Glutamatergic neuron (in vitro differentiated cells): ENCODE results near the gene TOM1L2. TPM values are rescaled to one million over a fixed set of nuclear protein-coding genes. Genes with fewer than 3 reads are reported as not detected.

ENCODE experiments used
- DNase-seq: peaks from one replicate; pipeline ENCODE4 v3.0.0; 2022
- H3K27ac Mint-ChIP-seq: one replicate; pipeline ENCODE4 v1.8.0; 2020; ENCODE audit warnings: mild to moderate bottlenecking, mixed read lengths, inconsistent platforms; ENCODE audit not compliant: unreplicated experiment
- H3K27me3 Mint-ChIP-seq: one replicate; pipeline ENCODE4 v1.8.0; 2020; ENCODE audit warnings: mild to moderate bottlenecking, moderate library complexity, mixed read lengths, inconsistent platforms; ENCODE audit not compliant: unreplicated experiment
- H3K36me3 Mint-ChIP-seq: one replicate; pipeline ENCODE4 v1.8.0; 2020; ENCODE audit warnings: mild to moderate bottlenecking, mixed read lengths, inconsistent platforms; ENCODE audit not compliant: unreplicated experiment
- H3K4me1 Mint-ChIP-seq: one replicate; pipeline ENCODE4 v1.8.0; 2020; ENCODE audit warnings: mild to moderate bottlenecking, low read depth, mixed read lengths, inconsistent platforms; ENCODE audit not compliant: unreplicated experiment
- H3K4me3 Mint-ChIP-seq: one replicate; pipeline ENCODE4 v1.8.0; 2020; ENCODE audit warnings: mild to moderate bottlenecking, mixed read lengths, inconsistent platforms; ENCODE audit not compliant: unreplicated experiment
- H3K9me3 Mint-ChIP-seq: one replicate; pipeline ENCODE4 v1.8.0; 2020; ENCODE audit warnings: mild to moderate bottlenecking, moderate library complexity, mixed read lengths, inconsistent platforms; ENCODE audit not compliant: unreplicated experiment
- CTCF ChIP-seq: fragments of 200-600 bp; sonication (generic); IDR thresholded peaks from one replicate; pipeline ENCODE4 v1.5.0; 2021; ENCODE audit not compliant: partially characterized antibody, unreplicated experiment
- total RNA-seq: library from RNA; stranded (reverse); fragmentation: NEBNext Ultra II Directional; extraction: Animal tissue kit (Norgen Biotek cat#: 25700); gene quantifications from one replicate; pipeline ENCODE4 v1.2.1, GENCODE V29; 2021; ENCODE audit not compliant: unreplicated experiment

Gene TOM1L2
- total RNA-seq, 1 donor from 2014 or later, result 62.8 TPM

GRCh38 chr17:17922070-17922614, 50.1 kb downstream of the TOM1L2 start:
- Mint-ChIP-seq H3K9me3 (peaks cover 2% of the 10 kb centered on the region), H3K4me1 (peaks cover 17% of the 10 kb centered on the region), H3K27ac (peak overlapping the region; percentile 44), H3K36me3 (no peaks in the 10 kb centered on the region), H3K4me3 (peak overlapping the region; percentile 22), H3K27me3 (no peaks in the 10 kb centered on the region)
- no peak for TF ChIP-seq CTCF
- no peak for DNase-seq

DNA sequence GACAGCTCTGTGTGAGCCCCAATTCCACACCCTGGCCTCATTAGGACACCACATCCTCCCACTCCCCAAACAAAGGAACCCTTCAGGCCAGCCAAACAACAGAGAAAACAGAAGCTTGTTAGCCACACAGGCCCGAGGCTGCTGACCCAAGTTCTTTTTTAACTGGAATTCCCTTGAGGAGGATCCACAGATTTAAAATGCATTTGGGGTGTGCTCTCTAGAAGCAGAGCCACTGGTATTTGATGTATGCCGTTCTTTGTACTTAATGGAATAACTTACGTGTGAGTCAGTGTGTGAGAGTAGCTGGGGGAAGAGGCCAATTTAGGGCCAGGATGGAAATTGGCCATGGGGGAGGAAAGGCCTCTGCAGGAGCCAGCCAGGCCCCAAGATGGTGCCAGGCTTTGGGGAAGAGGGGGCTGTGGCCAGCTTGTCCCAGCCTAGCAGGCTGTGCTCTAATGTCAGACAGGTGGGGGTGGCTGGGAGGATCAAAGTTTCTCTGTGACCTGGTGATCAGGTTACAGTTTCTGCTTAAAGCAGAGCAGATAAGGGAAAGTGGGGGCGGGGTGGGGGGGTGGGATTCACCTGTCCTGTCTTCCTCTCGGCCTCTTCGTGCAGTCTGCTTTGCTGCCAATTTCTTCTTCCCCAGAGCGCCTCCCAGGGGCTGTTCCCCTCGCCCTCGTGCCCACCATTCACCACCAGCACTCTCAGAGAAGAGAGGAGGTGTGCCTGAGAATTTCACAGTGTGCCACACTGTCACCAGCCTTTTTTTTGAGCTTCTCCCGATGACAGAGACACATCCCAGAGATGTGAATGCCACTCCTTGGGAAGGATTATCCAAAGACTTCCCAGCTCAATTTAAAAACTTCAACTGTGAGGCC, 50.8 kb downstream of the TOM1L2 start:
- no peaks in the 10 kb centered on the region for H3K36me3 Mint-ChIP-seq

DNA sequence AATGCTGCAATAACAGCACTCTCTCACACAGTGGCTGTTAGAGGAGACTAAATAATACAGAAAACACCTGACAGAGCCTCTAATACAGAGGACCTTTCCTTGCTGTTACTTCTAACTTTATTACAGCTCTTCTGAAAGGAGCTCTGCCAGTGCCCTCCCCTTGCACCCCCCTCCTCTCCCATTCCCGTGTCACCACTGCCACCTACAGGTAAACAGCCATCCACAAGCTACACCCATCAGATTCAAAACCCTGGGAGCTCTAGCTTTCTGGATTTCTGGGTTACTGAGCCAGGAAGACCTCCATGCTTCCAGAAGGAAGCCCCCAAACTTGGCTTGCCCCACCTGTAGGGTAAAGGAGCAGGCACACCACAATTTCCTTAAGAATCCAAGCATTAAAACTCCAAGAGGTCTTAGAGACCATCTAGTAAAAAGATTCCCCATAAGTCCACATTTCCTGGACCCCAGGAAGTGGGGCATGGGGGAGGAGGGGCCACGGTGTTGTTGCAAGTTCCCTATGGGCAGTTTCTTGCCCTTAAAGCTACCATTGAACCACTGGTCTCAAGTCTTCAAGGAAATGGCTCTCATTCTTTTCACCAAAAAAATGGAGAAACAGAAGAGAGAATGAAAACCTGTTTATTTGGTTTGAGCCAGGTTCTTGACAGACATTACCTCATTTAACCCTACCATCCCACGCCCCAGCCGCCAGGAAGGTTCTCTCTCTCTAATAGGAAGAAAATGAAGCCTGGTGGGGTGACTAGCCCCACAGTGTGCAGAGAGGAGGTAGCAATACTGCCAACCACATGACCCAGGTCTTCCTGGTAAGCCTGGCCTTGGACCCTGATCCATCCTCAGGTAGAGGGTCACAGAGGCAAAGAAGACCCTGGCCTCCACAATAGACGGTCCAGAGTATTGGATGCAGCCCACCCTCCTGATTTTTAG, 52.8 kb downstream of the TOM1L2 start:
- Mint-ChIP-seq H3K27me3 (peaks cover 2% of the 10 kb centered on the region), H3K36me3 (no peaks in the 10 kb centered on the region), H3K9me3 (peaks cover 4% of the 10 kb centered on the region), H3K27ac (no peak overlapping the region), H3K4me1 (peaks cover 23% of the 10 kb centered on the region), H3K4me3 (no peak overlapping the region)
- TF ChIP-seq CTCF, result peak; percentile 59
- peak; percentile 72 for DNase-seq

More for the DNA sequence above, 50.8 kb downstream of the TOM1L2 start:
- no peak for DNase-seq
- H3K4me1 Mint-ChIP-seq, result peaks cover 17% of the 10 kb centered on the region
- H3K27me3 Mint-ChIP-seq, result no peaks in the 10 kb centered on the region
- peak overlapping the region; percentile 89 for H3K27ac Mint-ChIP-seq
- TF ChIP-seq CTCF, result no peak
- H3K9me3 Mint-ChIP-seq, result peaks cover 2% of the 10 kb centered on the region
- H3K4me3 Mint-ChIP-seq, result peak overlapping the region; percentile 55

DNA sequence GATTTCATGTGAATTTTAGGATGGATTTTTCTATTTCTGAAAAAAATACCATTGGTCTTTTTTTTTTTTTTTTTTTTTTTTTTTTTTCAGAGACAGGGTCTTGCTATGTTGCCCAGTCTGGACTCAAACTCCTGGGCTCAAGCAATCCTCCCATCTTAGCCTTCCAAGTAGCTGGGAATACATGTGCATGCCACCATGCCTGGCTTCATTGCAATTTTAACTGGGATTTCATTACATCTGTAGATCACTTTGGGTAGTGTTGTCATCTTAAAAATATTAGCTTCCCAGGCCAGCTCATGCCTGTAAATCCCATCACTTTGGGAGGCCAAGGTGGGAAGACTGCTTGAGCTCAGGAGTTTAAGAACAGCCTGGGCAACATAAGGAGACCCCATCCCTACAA, 54.8 kb downstream of the TOM1L2 start:
- peaks cover 8% of the 10 kb centered on the region for H3K27me3 Mint-ChIP-seq
- peaks cover 29% of the 10 kb centered on the region for H3K4me1 Mint-ChIP-seq

More for the DNA sequence above, 54.8 kb downstream of the TOM1L2 start:
- H3K4me3 Mint-ChIP-seq, result no peak overlapping the region
- no peak overlapping the region for H3K27ac Mint-ChIP-seq
- peaks cover 13% of the 10 kb centered on the region for H3K9me3 Mint-ChIP-seq
- no peak for TF ChIP-seq CTCF
- H3K36me3 Mint-ChIP-seq, result no peaks in the 10 kb centered on the region
- no peak for DNase-seq
